Fibroblast of lung (primary cell): ENCODE results near the gene LIMS1.
"Not testable (repeated sequence)": the region's sequence is repeated elsewhere in the genome, so short reads cannot be mapped to it uniquely, and the experiment has no call there.

Source experiments
- EZH2 ChIP-seq: IDR thresholded peaks from 2 replicates; pipeline ENCODE4 v1.5.1; 2012; ENCODE audit warnings: low read length, control low read depth, mild to moderate bottlenecking; ENCODE audit errors: missing control alignments
- TF ChIP-seq, protein P1 (sequence below), 2 donors: IDR thresholded peaks in 1 of 2; conservative IDR thresholded peaks in 1 of 2; 1 replicate in 1 of 2; 2 replicates in 1 of 2; pipeline ENCODE4 v1.5.1; 2011 to 2012; ENCODE audit warnings: low read length in 2 of 2, control low read depth in 1 of 2, inconsistent platforms in 1 of 2, low read depth in 1 of 2, mild to moderate bottlenecking in 1 of 2

DNA sequence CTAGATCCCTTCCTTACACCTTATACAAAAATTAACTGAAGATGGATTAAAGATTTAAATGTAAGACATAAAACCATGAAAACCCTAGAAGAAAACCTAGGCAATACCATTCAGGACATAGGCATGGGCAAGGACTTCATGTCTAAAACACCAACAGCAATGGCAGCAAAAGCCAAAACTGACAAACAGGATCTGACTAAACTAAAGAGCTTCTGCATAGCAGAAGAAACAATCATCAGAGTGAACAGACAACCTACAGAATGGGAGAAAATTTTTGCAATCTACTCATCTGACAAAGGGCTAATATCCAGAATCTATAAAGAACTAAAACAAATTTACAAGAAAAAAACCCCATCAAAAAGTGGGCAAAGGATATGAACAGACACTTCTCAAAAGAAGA is 114.5 kb downstream of the LIMS1 start:
- TF ChIP-seq, protein P1, sequence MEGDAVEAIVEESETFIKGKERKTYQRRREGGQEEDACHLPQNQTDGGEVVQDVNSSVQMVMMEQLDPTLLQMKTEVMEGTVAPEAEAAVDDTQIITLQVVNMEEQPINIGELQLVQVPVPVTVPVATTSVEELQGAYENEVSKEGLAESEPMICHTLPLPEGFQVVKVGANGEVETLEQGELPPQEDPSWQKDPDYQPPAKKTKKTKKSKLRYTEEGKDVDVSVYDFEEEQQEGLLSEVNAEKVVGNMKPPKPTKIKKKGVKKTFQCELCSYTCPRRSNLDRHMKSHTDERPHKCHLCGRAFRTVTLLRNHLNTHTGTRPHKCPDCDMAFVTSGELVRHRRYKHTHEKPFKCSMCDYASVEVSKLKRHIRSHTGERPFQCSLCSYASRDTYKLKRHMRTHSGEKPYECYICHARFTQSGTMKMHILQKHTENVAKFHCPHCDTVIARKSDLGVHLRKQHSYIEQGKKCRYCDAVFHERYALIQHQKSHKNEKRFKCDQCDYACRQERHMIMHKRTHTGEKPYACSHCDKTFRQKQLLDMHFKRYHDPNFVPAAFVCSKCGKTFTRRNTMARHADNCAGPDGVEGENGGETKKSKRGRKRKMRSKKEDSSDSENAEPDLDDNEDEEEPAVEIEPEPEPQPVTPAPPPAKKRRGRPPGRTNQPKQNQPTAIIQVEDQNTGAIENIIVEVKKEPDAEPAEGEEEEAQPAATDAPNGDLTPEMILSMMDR (conservative IDR thresholded peaks at IDR 0.05 in 1 of 2, IDR thresholded peaks at IDR 0.05 in 1 of 2; ENCODE audit: low read depth in 1 of 2, low read length in 2 of 2): not testable (repeated sequence)
- TF ChIP-seq EZH2: not testable (repeated sequence)
